HG03571 (cell line): ENCODE measurements around the gene SLC16A14.

Experiments
- ATAC-seq: cut with Tn5 transposase; IDR thresholded peaks from one replicate; pipeline ENCODE4 v1.9.1; 2021; ENCODE audit not compliant: unreplicated experiment

Gene SLC16A14

DNA sequence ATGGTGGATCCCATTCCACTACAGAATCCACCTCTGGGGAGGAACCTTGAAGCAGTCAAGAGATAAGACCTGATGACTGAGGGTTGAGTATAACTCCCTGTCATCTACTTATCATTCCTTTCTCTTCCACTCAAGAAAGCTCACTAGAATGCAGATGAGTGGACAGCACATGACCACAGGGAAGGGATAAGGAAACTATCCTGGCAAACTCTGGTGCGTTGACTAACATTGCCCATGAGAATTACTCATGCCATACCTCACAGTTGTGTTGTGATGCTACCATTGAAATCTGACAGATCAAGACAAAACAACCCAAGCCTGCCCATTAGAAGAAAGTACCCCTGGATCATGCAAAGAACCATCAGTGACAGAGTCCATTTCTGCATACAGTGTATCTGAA lies 26.5 kb downstream of the SLC16A14 start:
- no peak for ATAC-seq

DNA sequence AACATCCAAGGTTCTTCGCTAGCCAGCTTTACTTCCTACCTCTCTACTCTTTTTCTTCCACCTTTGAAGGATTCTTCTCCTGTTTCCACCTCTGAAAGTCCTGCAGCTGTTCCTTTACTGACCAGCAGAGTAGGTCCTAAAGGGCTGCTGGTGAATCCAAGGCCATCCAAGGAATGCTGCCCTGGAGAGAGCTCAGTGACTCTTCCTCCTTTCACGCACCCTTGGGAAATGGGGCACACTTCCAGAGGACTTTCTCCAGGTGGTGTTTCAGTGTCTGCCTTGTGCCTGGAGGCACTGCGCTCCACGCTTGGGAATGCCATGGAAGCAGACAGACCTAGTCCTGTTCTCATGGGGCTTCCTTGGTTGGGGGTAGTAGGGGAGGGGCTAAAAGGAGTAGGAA lies 45.4 kb downstream of the SLC16A14 start:
- no peak for ATAC-seq

DNA sequence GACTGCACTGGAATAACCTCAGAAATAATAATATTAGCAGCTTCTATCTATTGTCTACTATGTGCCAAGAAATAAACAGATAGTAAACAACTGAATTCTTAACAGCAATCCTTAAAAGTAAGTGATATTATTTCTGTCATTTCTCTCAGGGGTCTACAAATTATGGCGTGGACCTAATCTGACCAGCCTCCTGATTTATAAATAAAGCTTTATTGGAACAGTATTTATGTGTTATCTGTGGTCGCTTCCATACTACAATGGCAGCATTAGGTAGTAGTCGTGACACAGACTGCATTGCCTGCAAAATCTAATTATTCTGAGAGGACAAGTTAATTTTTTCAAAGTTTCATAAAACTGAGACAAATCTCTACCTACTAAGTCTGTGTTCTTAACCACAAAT lies 49.0 kb downstream of the SLC16A14 start:
- no peak for ATAC-seq

DNA sequence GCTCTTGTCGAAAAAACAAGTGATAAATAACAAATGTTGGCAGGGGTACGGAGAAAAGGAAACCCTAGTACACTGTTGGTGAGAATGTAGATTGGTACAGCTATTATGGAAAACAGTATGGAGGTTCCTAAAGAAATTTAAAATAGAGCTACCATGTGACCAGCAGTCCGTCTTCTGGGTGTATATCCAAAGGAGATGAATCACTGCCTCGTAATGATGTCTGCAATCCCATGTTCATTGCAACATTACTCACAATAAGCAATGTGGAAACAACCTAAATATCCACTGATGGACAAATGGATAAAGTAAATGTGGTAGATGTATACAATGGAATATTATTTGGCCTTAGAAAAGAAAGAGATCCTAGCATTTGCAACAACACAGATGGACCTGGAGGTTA lies 50.6 kb downstream of the SLC16A14 start:
- no peak for ATAC-seq

DNA sequence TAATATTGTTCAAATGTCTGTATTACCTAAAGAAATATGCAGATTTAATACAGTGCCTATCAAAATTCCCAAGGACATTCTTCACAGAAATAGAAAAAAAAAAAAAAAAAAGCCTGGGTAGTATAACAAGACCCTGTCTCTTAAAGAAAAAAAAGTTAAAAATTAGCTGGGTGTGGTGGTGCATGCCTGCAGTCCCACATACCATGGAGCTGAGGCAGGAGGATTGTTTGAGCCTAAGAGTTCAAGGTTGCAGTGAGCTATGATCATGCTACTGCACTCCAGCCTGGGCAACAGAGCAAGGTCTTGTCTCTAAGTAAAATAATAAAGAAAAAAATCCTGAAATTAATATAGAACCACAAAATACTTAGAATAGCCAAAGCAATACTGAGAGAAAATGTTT lies 51.9 kb downstream of the SLC16A14 start:
- ATAC-seq = no peak

DNA sequence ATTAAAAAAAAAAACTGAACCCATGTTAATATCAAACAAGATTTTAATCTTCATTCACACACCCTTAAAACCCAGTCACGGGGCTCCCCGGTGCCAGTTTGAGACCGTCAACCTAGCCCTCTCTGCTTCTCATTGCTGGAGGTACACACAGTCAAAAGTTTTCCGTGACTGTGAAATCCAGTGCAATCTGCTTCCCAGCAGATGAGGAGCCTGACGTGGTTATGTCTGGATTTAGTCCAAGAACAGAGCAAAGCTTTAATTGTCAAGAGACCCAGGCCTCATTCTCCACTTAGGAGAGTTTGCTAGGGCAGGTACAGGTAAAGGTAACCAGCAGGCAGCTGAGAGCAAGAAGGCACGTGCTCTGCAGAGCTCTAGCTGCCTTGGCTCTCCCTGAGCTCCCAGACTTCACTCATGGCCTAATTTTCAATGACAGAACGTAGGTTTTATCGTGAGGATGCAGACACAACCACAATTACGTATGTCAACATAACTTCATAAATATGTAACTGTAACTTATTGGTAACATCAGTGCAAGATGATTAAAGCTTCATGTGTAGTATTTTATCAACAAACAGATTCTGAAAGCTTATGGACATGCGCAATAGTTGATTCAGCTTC lies 56.3 kb downstream of the SLC16A14 start:
- ATAC-seq = no peak

DNA sequence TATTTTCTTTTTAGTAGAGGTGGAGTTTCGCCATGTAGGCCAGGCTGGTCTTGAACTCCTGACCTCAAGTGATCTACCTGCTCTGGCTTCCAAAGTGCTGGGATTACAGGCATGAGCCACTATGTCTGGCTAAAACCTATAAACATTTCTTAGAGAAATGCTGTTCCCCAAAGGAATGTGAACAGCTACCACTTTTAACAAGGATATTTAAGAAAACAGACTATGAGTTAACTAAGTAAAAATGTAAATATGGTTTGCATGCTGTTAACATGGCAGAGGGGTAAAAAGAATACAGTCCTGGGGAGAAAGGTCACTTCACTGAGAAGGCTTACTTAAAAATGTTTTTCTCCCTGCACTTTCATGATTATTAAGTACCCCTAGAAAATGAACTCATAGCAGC lies 57.1 kb downstream of the SLC16A14 start:
- ATAC-seq = no peak

DNA sequence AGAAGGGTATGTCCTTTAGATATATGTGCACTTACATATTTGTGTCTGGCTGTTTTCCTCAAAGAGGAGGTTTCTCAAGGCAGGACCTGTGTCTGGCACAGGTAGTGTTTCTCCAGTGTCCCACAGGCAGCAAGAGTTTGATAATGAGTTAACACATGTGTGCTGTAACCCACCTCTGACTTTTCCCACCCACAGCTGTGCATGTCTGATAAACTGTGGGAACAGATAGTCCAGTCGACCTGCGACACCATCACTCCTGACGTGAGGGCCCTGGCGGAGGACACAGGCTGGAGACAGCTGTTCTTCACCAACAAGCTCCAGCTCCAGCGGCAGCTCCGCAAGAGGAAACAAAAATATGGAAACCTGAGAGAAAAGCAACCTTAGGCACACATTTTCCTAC lies 58.2 kb downstream of the SLC16A14 start:
- ATAC-seq = no peak

DNA sequence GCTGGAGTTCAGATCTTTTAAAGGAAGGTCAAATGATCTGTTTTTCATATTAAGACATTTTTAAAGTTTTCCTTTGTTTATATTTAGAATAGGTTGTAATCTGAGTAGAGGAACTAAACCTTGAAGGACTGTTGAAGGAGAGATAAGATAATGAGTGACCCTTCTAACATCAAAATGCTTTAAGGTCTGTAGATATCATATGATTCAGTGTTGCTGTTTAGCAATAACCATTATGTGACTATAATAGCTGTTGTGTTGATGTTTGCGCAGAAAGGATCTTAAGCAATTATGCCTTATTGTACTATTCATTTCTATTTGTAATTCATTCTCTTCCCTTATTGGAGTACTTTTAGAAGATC lies 60.0 kb downstream of the SLC16A14 start:
- no peak for ATAC-seq

DNA sequence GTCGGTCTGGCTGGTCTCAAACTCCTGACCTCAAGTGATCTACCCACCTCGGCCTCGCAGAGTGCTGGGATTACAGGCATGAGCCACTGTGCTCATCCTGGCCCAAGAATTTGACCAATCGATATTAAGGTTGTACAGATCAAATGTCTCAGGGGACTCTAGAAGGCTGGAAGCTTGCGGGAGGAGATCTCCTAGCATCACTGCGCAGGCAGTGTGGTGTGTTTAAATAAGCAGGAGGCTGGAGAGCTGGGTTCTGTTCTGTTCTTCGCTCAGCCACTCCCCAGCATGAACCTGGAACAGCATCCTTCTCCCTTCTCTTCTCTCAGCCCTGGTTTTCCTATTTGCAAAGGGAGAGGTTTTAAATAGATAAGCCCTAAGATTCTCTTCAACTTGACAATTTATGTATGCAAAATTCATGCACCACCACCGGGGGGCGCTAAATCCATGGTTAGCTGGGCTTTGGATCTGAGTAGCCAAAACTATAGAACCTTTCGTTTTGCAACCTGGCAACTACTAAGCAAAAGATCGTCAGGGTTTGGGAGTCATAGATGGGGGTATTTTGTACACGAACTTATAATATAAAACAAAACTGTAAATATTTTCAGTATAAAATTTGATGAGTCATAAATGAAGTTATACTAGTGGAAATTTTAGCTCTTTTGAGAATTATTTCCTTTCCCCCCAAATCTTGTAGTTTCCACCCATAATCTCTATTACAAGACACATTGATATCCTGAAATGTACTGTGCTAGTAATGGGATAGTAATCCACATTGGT lies 60.6 kb downstream of the SLC16A14 start:
- ATAC-seq = no peak

DNA sequence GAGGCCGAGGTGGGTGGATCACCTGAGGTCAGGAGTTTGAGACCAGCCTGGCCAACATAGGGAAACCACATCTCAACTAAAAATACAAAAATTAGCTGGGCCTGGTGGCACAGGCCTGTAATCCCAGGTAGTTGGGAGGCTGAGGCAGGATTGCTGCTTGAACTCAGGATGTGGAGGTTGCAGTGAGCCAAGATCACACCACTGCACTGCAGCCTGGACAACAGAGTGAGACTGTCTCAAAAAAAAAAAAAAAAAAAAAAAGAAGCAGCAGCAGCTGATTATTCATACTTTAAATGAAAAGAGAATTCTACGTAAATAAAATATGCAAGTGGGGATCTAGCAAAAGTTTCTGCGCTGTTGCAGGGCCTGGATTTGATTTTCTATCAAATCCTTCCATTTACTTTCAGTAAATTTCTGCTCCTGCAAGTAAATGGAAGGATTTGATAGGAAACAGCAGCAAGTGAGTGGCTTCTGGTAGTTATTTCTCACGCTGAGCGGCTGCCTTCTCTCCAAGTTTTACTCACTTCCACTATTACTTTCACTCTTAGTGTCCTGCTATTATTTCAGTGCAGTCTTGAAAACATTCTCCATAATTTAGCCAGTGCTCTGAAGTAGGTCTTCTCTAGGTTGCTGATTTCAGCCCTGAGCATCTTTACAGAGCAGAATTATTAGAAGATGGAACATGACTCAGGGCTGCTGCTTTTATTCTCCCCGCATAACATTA lies 68.4 kb downstream of the SLC16A14 start:
- peak; percentile 93 for ATAC-seq

DNA sequence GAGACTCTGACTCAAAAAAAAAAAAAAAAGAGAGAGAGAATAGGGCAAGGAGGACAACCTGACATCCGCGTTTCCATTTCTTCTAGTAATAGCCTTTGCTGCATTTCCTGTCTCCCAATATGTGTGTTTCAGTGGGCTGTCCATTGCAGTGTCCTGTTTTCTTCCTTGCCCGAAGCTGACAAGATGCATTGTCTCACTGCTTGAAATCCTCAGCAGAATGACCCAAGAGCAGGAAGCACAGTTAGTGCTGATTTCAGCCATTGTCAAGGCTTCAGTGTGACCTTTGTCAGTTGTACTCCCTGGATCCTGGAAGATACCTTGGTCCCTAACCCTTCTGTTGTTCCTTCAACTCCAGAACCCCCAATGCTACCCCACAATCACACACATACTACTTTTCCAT lies 71.2 kb downstream of the SLC16A14 start:
- ATAC-seq = no peak

DNA sequence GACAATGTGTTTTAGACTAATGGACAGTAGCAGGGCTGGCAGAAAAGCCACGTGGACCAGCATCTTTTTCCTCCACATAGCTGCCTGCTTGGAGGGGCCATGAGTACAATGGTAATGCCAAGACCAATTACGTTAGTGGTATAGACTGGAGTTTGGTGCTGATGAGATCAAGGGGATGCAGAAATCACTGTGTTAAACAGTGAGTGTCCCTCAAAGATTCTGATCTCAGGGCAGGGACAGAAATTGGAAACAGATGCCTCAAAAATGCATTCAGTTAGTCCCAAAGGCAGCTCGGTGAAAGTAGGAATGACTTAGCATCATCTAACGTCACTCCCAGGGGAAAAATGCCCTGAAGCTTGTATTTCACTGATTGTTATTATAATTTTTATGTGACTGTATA lies 72.4 kb downstream of the SLC16A14 start:
- ATAC-seq = no peak

DNA sequence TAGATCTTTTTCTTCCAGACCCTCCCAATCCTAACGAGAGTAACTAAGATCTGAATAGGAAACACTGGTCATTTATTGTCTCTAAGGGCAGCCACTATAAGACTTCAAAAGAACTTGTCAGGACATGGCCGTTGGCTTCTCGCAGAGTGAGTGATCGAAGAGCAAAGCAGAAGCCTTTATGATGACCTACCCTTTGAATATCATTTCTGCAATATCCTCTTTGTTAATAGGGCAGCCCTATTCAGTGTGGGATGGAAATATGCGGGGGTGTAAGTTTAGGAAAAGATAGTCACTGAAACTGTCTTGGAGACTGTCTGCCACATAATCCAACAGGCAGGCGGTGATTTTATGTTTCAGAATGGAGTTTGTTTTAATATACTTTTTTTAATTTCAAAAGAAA lies 75.5 kb downstream of the SLC16A14 start:
- no peak for ATAC-seq
